Smooth muscle cell (in vitro differentiated cells): ENCODE results near the gene KLHL1. TPM values are rescaled to one million over a fixed set of nuclear protein-coding genes. Genes with fewer than 3 reads are reported as not detected.

ENCODE experiments used
- DNase-seq: peaks from one replicate; lab custom pipeline; 2025; ENCODE audit not compliant: unreplicated experiment; lab: John Stamatoyannopoulos, UW
- H2AFZ ChIP-seq: fragments of 200-600 bp; sonication (generic); 2 replicates; pipeline ENCODE4 v1.6.0; 2016; ENCODE audit warnings: antibody characterized with exemption, low read depth, mild to moderate bottlenecking
- H3F3A ChIP-seq: fragments of 200-600 bp; sonication (generic); 2 replicates; pipeline ENCODE4 v1.6.0; 2017; ENCODE audit warnings: antibody characterized with exemption, low read depth
- H3K27ac ChIP-seq: fragments of 200-600 bp; sonication (generic); 2 replicates; pipeline ENCODE4 v1.5.1; 2016; ENCODE audit warnings: low read depth, mild to moderate bottlenecking
- H3K27me3 ChIP-seq: fragments of 200-600 bp; sonication (generic); 2 replicates; pipeline ENCODE4 v1.6.1; 2016; ENCODE audit warnings: low read depth, mild to moderate bottlenecking
- H3K36me3 ChIP-seq: fragments of 200-600 bp; sonication (generic); 2 replicates; pipeline ENCODE4 v1.5.1; 2016; ENCODE audit warnings: low read depth
- H3K4me1 ChIP-seq: fragments of 200-600 bp; sonication (generic); 2 replicates; pipeline ENCODE4 v1.5.1; 2016; ENCODE audit warnings: low read depth
- H3K4me2 ChIP-seq: fragments of 200-600 bp; sonication (generic); 2 replicates; pipeline ENCODE4 v1.6.0; 2016; ENCODE audit warnings: mild to moderate bottlenecking
- H3K4me3 ChIP-seq: fragments of 200-600 bp; sonication (generic); 2 replicates; pipeline ENCODE4 v1.5.1; 2016; ENCODE audit warnings: mild to moderate bottlenecking
- H3K79me2 ChIP-seq: fragments of 200-600 bp; sonication (generic); 2 replicates; pipeline ENCODE4 v1.6.0; 2016; ENCODE audit warnings: low read depth, mild to moderate bottlenecking
- H3K9ac ChIP-seq: fragments of 200-600 bp; sonication (generic); 2 replicates; pipeline ENCODE4 v1.6.0; 2016; ENCODE audit warnings: low read depth
- H3K9me3 ChIP-seq: fragments of 200-600 bp; sonication (generic); replicated peaks from 2 replicates; pipeline ENCODE4 v1.5.1; 2016; ENCODE audit warnings: low read depth
- H4K20me1 ChIP-seq: fragments of 200-600 bp; sonication (generic); 2 replicates; pipeline ENCODE4 v1.6.0; 2016; ENCODE audit warnings: low read depth
- CTCF ChIP-seq: fragments of 200-600 bp; sonication (generic); IDR thresholded peaks from 2 replicates; pipeline ENCODE4 v1.5.1; 2017; ENCODE audit warnings: borderline replicate concordance, mild to moderate bottlenecking, antibody characterized with exemption; ENCODE audit not compliant: insufficient read depth, poor library complexity, severe bottlenecking
- WGBS: methylation state at CpG from one replicate; pipeline ENCODE4 v1.1.7; 2016; ENCODE audit warnings: low lambda C conversion rate; 5-methylcytosine and 5-hydroxymethylcytosine counted together
- polyA plus RNA-seq: library from polyadenylated mRNA; unstranded; fragments of >200 nt; fragmentation: Nextera tagmentation; extraction: Ambion mirVana; gene quantifications from 2 replicates; pipeline ENCODE4 v1.2.1, GENCODE V29; 2016
- total RNA-seq: library from RNA; depleted of rRNA; stranded (reverse); fragments of >200 nt; gene quantifications from 2 replicates; pipeline ENCODE4 v1.2.3, GENCODE V29; 2014

KLHL1 gene
- total and polyA plus RNA-seq, 2 experiments from 2014 or later = not detected

- Histone ChIP-seq H3F3A (no peaks in the 10 kb centered on the region), H3K4me1 (no peaks in the 10 kb centered on the region), H3K36me3 (no peaks in the 10 kb centered on the region), H3K79me2 (no peaks in the 10 kb centered on the region), H3K4me2 (no peak overlapping the region), H4K20me1 (no peaks in the 10 kb centered on the region), H2AFZ (no peak overlapping the region), H3K27me3 (no peaks in the 10 kb centered on the region), H3K9ac (no peak overlapping the region), H3K27ac (no peak overlapping the region), H3K9me3 (no peaks in the 10 kb centered on the region), H3K4me3 (no peak overlapping the region)
- TF ChIP-seq CTCF = peak; percentile 79
- WGBS = 7% methylated on average over 4 of the region's 4 CpGs
- DNase-seq = no peak
These were observed 250.9 kb downstream of the KLHL1 start for GRCh38 chr13:69857183-69857821.

- Histone ChIP-seq H2AFZ (no peak overlapping the region), H4K20me1 (no peaks in the 10 kb centered on the region), H3F3A (no peaks in the 10 kb centered on the region), H3K9ac (no peak overlapping the region), H3K36me3 (no peaks in the 10 kb centered on the region), H3K79me2 (no peaks in the 10 kb centered on the region), H3K4me1 (no peaks in the 10 kb centered on the region), H3K27me3 (no peaks in the 10 kb centered on the region), H3K9me3 (no peaks in the 10 kb centered on the region), H3K4me2 (no peak overlapping the region), H3K4me3 (no peak overlapping the region), H3K27ac (no peak overlapping the region)
- no peak for DNase-seq
- TF ChIP-seq CTCF = no peak
- WGBS = 12% methylated on average over 3 of the region's 3 CpGs
These were observed 251.9 kb downstream of the KLHL1 start for GRCh38 chr13:69856331-69856730.

- Histone ChIP-seq H3K36me3 (no peaks in the 10 kb centered on the region), H3K4me2 (no peak overlapping the region), H3K9me3 (no peaks in the 10 kb centered on the region), H3K79me2 (no peaks in the 10 kb centered on the region), H3K27me3 (no peaks in the 10 kb centered on the region), H3K4me3 (no peak overlapping the region), H4K20me1 (no peaks in the 10 kb centered on the region), H3K9ac (no peak overlapping the region), H3F3A (no peaks in the 10 kb centered on the region), H3K4me1 (no peaks in the 10 kb centered on the region), H3K27ac (no peak overlapping the region), H2AFZ (no peak overlapping the region)
- no peak for TF ChIP-seq CTCF
- 95% methylated on average over 2 of the region's 2 CpGs for WGBS
- DNase-seq = no peak
These were observed 279.7 kb downstream of the KLHL1 start for GRCh38 chr13:69828527-69828926.

- 86% methylated on average over 6 of the region's 6 CpGs for WGBS
- no peaks in the 10 kb centered on the region for H3K79me2 ChIP-seq
- no peaks in the 10 kb centered on the region for H3K9me3 ChIP-seq
- no peaks in the 10 kb centered on the region for H3K27me3 ChIP-seq
- no peak overlapping the region for H2AFZ ChIP-seq
- H3K4me3 ChIP-seq = no peak overlapping the region
- H3F3A ChIP-seq = no peaks in the 10 kb centered on the region
- H3K9ac ChIP-seq = no peak overlapping the region
- no peaks in the 10 kb centered on the region for H3K4me1 ChIP-seq
- DNase-seq = no peak
- no peak for TF ChIP-seq CTCF
- H3K36me3 ChIP-seq = no peaks in the 10 kb centered on the region
- H3K27ac ChIP-seq = no peak overlapping the region
- no peak overlapping the region for H3K4me2 ChIP-seq
- H4K20me1 ChIP-seq = no peaks in the 10 kb centered on the region
These were observed 288.1 kb downstream of the KLHL1 start for GRCh38 chr13:69820180-69820579.
